Measurements from ENCODE around the gene AGBL4.

DNA sequence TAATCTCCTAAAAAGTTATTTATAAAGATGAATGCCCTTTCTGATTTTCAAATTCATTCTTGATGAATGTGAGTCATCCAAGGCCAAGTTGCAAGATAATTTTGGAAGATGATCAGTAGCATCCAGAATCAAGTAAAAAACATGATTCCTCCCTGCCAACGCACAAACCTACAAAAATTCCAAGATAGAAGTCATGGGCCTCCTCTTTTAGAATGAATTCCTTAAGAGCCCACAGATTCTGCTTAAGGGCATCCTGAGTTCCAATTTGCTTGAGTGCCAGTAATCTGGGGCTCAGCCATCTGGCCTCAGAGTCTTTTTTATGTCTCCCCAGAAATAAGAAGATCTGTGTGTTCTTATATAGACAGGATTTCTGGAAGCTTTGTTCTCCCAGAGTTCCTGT, 1528.6 kb downstream of the AGBL4 start:
- TF ChIP-seq, protein P1, sequence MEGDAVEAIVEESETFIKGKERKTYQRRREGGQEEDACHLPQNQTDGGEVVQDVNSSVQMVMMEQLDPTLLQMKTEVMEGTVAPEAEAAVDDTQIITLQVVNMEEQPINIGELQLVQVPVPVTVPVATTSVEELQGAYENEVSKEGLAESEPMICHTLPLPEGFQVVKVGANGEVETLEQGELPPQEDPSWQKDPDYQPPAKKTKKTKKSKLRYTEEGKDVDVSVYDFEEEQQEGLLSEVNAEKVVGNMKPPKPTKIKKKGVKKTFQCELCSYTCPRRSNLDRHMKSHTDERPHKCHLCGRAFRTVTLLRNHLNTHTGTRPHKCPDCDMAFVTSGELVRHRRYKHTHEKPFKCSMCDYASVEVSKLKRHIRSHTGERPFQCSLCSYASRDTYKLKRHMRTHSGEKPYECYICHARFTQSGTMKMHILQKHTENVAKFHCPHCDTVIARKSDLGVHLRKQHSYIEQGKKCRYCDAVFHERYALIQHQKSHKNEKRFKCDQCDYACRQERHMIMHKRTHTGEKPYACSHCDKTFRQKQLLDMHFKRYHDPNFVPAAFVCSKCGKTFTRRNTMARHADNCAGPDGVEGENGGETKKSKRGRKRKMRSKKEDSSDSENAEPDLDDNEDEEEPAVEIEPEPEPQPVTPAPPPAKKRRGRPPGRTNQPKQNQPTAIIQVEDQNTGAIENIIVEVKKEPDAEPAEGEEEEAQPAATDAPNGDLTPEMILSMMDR (optimal IDR thresholded peaks at IDR 0.05 in 1 of 3, IDR thresholded peaks at IDR 0.05 in 1 of 3, conservative IDR thresholded peaks at IDR 0.05 in 1 of 3; ENCODE audit: extremely low read depth in 1 of 3, insufficient read depth in 2 of 3, low read length in 3 of 3), result no peak
- no peak for TF ChIP-seq EZH2 (IDR thresholded peaks at IDR 0.05; ENCODE audit: low read length)

Measured in keratinocyte (primary cell).